A549 (cell line): ENCODE data around the gene ANTXR1.

Experiments
- EP300 ChIP-seq, 2 experiments: fragments of >200 bp; sonication (Bioruptor Twin); formaldehyde crosslinking; IDR thresholded peaks; 2 replicates in 1 of 2; 3 replicates in 1 of 2; pipeline ENCODE4 v1.6.1; 2016 to 2017
- JUN ChIP-seq, 2 experiments: fragments of >200 bp; sonication (Bioruptor Twin); formaldehyde crosslinking; IDR thresholded peaks; 2 replicates in 1 of 2; 3 replicates in 1 of 2; pipeline ENCODE4 v1.6.1; 2016 to 2017

GRCh38 chr2:69081001-69081580 lies 68.1 kb downstream of the ANTXR1 start:
- TF ChIP-seq EP300 (IDR thresholded peaks at IDR 0.05), result no peak
- no peak for TF ChIP-seq JUN (IDR thresholded peaks at IDR 0.05)
